GM12801 (cell line): ENCODE measurements around the gene TLE7.

Experiments used
- CTCF ChIP-seq: IDR thresholded peaks from one replicate; pipeline ENCODE4 v1.5.1; 2011; ENCODE audit warnings: control low read depth; ENCODE audit not compliant: insufficient read length; ENCODE audit errors: extremely low read depth

The TLE7 gene

GRCh38 chr16:71449020-71449419 lies 7.2 kb upstream of the TLE7 start:
- no peak for TF ChIP-seq CTCF

- no peak for TF ChIP-seq CTCF
Observed at GRCh38 chr16:71448274-71448866, 6.5 kb upstream of the TLE7 start.

DNA sequence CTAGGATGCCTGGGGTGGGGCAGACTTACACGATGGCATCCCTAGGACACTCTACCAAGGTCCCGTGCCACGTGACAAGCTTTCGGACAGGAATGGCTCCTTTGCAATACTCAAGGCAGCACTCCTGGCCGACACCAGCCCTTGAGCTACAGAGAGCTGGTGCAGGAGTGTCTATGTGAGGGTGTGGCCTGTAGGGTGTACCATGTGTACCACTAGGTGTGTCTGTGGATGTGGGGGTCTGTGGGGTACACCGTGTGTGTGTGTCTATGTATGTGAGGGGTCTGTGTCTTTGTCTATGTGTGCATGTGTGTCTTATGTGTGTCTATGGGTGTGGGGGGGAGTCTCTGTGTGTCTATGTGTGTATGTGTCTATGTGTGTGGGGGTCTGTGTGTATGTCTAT lies 1.9 kb upstream of the TLE7 start:
- TF ChIP-seq CTCF = no peak

- TF ChIP-seq CTCF = no peak
Observed at GRCh38 chr16:71441348-71442050, 355 bp downstream of the TLE7 start.

DNA sequence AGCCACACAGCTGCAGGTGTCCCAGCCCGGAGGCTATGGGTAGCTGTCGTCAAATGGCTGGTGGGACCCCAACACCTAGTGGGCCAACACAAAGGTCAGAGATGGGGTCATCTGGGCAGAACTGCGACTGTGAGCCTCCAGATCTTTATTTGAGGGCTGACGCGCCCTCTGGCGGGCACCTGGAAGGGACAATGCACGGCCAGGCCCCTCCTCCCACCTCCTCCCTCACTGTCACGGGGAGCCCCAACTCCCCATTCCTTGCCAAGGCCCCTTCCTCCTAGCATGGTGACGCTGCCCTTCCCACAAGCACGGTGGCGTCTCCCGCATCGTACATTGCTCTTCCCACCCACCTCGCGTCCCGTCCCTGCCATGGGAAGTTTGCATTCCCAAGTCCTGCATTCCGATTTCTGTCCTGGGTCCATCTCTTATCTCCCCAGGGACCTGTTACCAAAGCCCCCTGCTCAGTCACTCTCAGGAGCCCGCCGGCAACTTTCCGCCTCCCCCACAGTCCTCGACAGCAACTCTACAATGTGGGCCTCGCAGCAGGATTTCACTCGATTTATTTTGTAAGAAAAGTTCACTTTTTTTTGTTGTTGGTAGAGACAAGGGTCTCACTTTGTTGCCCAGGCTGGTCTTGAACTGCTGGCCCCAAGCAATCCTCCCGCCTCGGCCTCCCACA lies 1.0 kb downstream of the TLE7 start:
- no peak for TF ChIP-seq CTCF

GRCh38 chr16:71439523-71439922 lies 2.3 kb downstream of the TLE7 start:
- TF ChIP-seq CTCF = no peak

DNA sequence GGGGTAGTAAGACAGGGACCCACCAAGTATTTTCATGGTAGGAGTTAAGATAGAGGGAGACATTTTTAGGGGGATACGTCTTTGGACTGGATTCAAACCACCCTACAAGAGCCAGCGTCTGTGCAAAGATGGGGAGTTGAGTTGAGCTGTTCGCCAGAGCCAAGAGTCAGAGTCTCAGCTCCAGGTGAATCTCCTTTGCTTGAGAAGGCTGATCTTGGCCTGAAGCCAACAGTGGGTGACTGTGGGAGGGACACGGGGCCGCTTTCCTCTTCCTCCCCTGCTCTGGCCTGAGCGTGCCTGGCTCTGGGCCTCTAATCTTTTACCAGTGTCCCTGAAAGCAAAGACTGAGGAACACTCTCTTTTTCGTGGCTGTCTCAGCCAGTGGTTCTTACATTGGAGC lies 5.4 kb downstream of the TLE7 start:
- TF ChIP-seq CTCF = no peak
